OCI-LY3 (cell line): ENCODE data around the gene LRP5.

ENCODE experiments used
- CTCF ChIP-seq: fragments of 200-600, 300-600 bp; sonication (generic); IDR thresholded peaks from 2 replicates; pipeline ENCODE4 v1.5.1; 2014; ENCODE audit warnings: antibody characterized with exemption, low read length, low read depth
- EZH2phosphoT487 ChIP-seq: fragments of 200-600 bp; shearing (Covaris generic); IDR thresholded peaks from 2 replicates; pipeline ENCODE4 v1.6.1; 2018; ENCODE audit warnings: antibody characterized with exemption, mixed run types, low read depth

GRCh38 chr11:68384530-68385081 is 72.2 kb downstream of the LRP5 start:
- TF ChIP-seq CTCF (no peak), EZH2phosphoT487 (no peak)
